Mesenchymal stem cell (in vitro differentiated cells and primary cell): ENCODE results near the gene ACKR3.

Source experiments
- DNase-seq: peaks from one replicate; pipeline ENCODE4 v3.0.0-alpha.2; 2013
- H2AFZ ChIP-seq: one replicate; pipeline ENCODE4 v1.6.1; 2013; ENCODE audit warnings: low read depth, mild to moderate bottlenecking, control low read depth, inconsistent platforms, low read length, moderate library complexity
- H2AK5ac ChIP-seq: 2 replicates; pipeline ENCODE4 v1.6.1; 2013; ENCODE audit warnings: low read length, moderate library complexity, mild to moderate bottlenecking, inconsistent platforms; ENCODE audit not compliant: severe bottlenecking
- H2BK120ac ChIP-seq: one replicate; pipeline ENCODE4 v1.6.1; 2013; ENCODE audit warnings: low read depth, mild to moderate bottlenecking, inconsistent platforms, low read length, moderate library complexity
- H2BK12ac ChIP-seq, 2 experiments: one replicate each; pipeline ENCODE4 v1.6.1; 2013; ENCODE audit warnings: inconsistent platforms in 2 of 2, low read length in 2 of 2, mild to moderate bottlenecking in 2 of 2, moderate library complexity in 2 of 2, control low read depth in 1 of 2
- H2BK15ac ChIP-seq: one replicate; pipeline ENCODE4 v1.6.1; 2013; ENCODE audit warnings: mild to moderate bottlenecking, low read depth, inconsistent platforms; ENCODE audit not compliant: poor library complexity, severe bottlenecking
- H2BK5ac ChIP-seq: 2 replicates; pipeline ENCODE4 v1.6.1; 2013; ENCODE audit warnings: low read depth, mild to moderate bottlenecking, low read length, control low read depth, inconsistent platforms; ENCODE audit not compliant: poor library complexity, severe bottlenecking
- H3K14ac ChIP-seq, 2 experiments: one replicate each; pipeline ENCODE4 v1.6.1; 2013; ENCODE audit warnings: inconsistent platforms in 2 of 2, low read length in 2 of 2, control low read depth in 1 of 2, mild to moderate bottlenecking in 1 of 2, moderate library complexity in 1 of 2
- H3K18ac ChIP-seq, 2 experiments: one replicate each; pipeline ENCODE4 v1.6.1; 2013; ENCODE audit warnings: inconsistent platforms in 2 of 2, low read length in 2 of 2, control low read depth in 1 of 2, low read depth in 1 of 2, mild to moderate bottlenecking in 1 of 2
- H3K23ac ChIP-seq, 2 experiments: one replicate each; pipeline ENCODE4 v1.6.1; 2013; ENCODE audit warnings: inconsistent platforms in 2 of 2, low read length in 2 of 2, mild to moderate bottlenecking in 2 of 2, moderate library complexity in 2 of 2, control low read depth in 1 of 2
- H3K27ac ChIP-seq: 2 replicates; pipeline ENCODE4 v1.5.1; 2013; ENCODE audit warnings: mild to moderate bottlenecking, moderate library complexity, low read length, control low read depth, inconsistent platforms; ENCODE audit not compliant: poor library complexity, severe bottlenecking
- H3K27me3 ChIP-seq, 2 experiments: 2 replicates each; pipeline versions ENCODE4 v1.6.1 to v1.7.0; 2013; ENCODE audit warnings: low read length in 2 of 2, mild to moderate bottlenecking in 2 of 2, moderate library complexity in 2 of 2, control low read depth in 1 of 2, inconsistent platforms in 1 of 2; ENCODE audit not compliant: control insufficient read depth in 1 of 2, insufficient read depth in 1 of 2
- H3K36me3 ChIP-seq, 2 experiments: 2 replicates each; pipeline versions ENCODE4 v1.6.1 to v1.7.0; 2013; ENCODE audit warnings: low read length in 2 of 2, control low read depth in 1 of 2, inconsistent platforms in 1 of 2, low read depth in 1 of 2, mild to moderate bottlenecking in 1 of 2; ENCODE audit not compliant: insufficient read depth in 2 of 2, control insufficient read depth in 1 of 2
- H3K4ac ChIP-seq, 2 experiments: one replicate each; pipeline ENCODE4 v1.6.1; 2013; ENCODE audit warnings: inconsistent platforms in 2 of 2, low read length in 2 of 2, mild to moderate bottlenecking in 2 of 2, moderate library complexity in 2 of 2, control low read depth in 1 of 2, low read depth in 1 of 2
- H3K4me1 ChIP-seq: 2 replicates; pipeline ENCODE4 v1.6.1; 2013; ENCODE audit warnings: low read depth, low read length, control low read depth; ENCODE audit not compliant: control insufficient read depth, insufficient read depth
- H3K4me2 ChIP-seq: 2 replicates; pipeline ENCODE4 v1.6.1; 2013; ENCODE audit warnings: low read length, mild to moderate bottlenecking, inconsistent platforms; ENCODE audit not compliant: poor library complexity, severe bottlenecking
- H3K4me3 ChIP-seq, 2 experiments: 2 replicates each; pipeline versions ENCODE4 v1.5.1 to v1.7.0; 2013; ENCODE audit warnings: low read length in 2 of 2, mild to moderate bottlenecking in 2 of 2, control low read depth in 1 of 2, low read depth in 1 of 2; ENCODE audit not compliant: insufficient read depth in 1 of 2
- H3K79me1 ChIP-seq: replicated peaks from 2 replicates; pipeline ENCODE4 v1.6.1; 2013; ENCODE audit warnings: mild to moderate bottlenecking, control low read depth, low read length, inconsistent platforms; ENCODE audit not compliant: poor library complexity, severe bottlenecking
- H3K9ac ChIP-seq: 2 replicates; pipeline ENCODE4 v1.7.0; 2013; ENCODE audit warnings: mild to moderate bottlenecking, low read length, moderate library complexity
- H3K9me3 ChIP-seq: 2 replicates; pipeline ENCODE4 v1.7.0; 2013; ENCODE audit warnings: mild to moderate bottlenecking, low read length; ENCODE audit not compliant: control insufficient read depth
- H4K8ac ChIP-seq: one replicate; pipeline ENCODE4 v1.6.1; 2013; ENCODE audit warnings: inconsistent platforms, mild to moderate bottlenecking, low read length, moderate library complexity
- H4K91ac ChIP-seq: one replicate; pipeline ENCODE4 v1.6.1; 2013; ENCODE audit warnings: mild to moderate bottlenecking, low read length, inconsistent platforms
- WGBS: methylation state at CpG from one replicate; pipeline ENCODE4 v1.1.7; 2013; ENCODE audit warnings: mixed read lengths; 5-methylcytosine and 5-hydroxymethylcytosine counted together

ACKR3 gene

GRCh38 chr2:236565212-236565611 is 4.4 kb upstream of the ACKR3 start:
- H3K9ac ChIP-seq, result no peak overlapping the region
- no peak overlapping the region for H2AK5ac ChIP-seq
- H4K8ac ChIP-seq, result no peak overlapping the region
- H3K4me3 ChIP-seq, result no peak overlapping the region
- H2BK5ac ChIP-seq, result no peak overlapping the region
- DNase-seq, result no peak
- H2BK12ac ChIP-seq, result no peak overlapping the region
- no peak overlapping the region for H3K4ac ChIP-seq
- H4K91ac ChIP-seq, result no peak overlapping the region
- H2BK120ac ChIP-seq, result no peak overlapping the region
- H3K27ac ChIP-seq, result no peak overlapping the region
- H2BK15ac ChIP-seq, result no peak overlapping the region
- H3K79me1 ChIP-seq, result no peaks in the 10 kb centered on the region
- H3K18ac ChIP-seq, result no peak overlapping the region
- peaks cover 14% of the 10 kb centered on the region for H3K4me1 ChIP-seq
- no peaks in the 10 kb centered on the region for H3K9me3 ChIP-seq
- peaks cover 13 to 54% of the 10 kb centered on the region in 2 experiments for H3K27me3 ChIP-seq
- H3K14ac ChIP-seq, result no peak overlapping the region
- WGBS, result 94% methylated on average over 3 of the region's 3 CpGs
- no peak overlapping the region for H2AFZ ChIP-seq
- H3K23ac ChIP-seq, result no peak overlapping the region
- H3K4me2 ChIP-seq, result no peak overlapping the region
- no peaks in the 10 kb centered on the region for H3K36me3 ChIP-seq

GRCh38 chr2:236565879-236566402 is 3.7 kb upstream of the ACKR3 start:
- H4K8ac ChIP-seq, result no peak overlapping the region
- no peak overlapping the region for H2AK5ac ChIP-seq
- no peaks in the 10 kb centered on the region for H3K9me3 ChIP-seq
- H3K27me3 ChIP-seq, result peaks cover 13 to 61% of the 10 kb centered on the region in 2 experiments
- H2BK15ac ChIP-seq, result no peak overlapping the region
- H2BK12ac ChIP-seq, result no peak overlapping the region
- H3K27ac ChIP-seq, result no peak overlapping the region
- H3K4ac ChIP-seq, result no peak overlapping the region
- H3K79me1 ChIP-seq, result no peaks in the 10 kb centered on the region
- H4K91ac ChIP-seq, result no peak overlapping the region
- no peak overlapping the region for H3K23ac ChIP-seq
- H3K9ac ChIP-seq, result no peak overlapping the region
- no peak overlapping the region for H3K4me2 ChIP-seq
- WGBS, result 88% methylated on average over 17 of the region's 17 CpGs
- no peak overlapping the region for H3K14ac ChIP-seq
- DNase-seq, result no peak
- no peak overlapping the region for H3K4me3 ChIP-seq
- no peak overlapping the region for H2AFZ ChIP-seq
- peak overlapping the region; percentile 43 for H2BK120ac ChIP-seq
- peaks cover 14% of the 10 kb centered on the region for H3K4me1 ChIP-seq
- peak overlapping the region in 1 of 2 experiments; percentile 33 for H3K18ac ChIP-seq
- H2BK5ac ChIP-seq, result no peak overlapping the region
- no peaks in the 10 kb centered on the region for H3K36me3 ChIP-seq

- Histone ChIP-seq H3K9me3 (no peaks in the 10 kb centered on the region), H3K23ac (no peak overlapping the region), H3K79me1 (no peaks in the 10 kb centered on the region), H2AFZ (no peak overlapping the region), H2BK120ac (no peak overlapping the region), H3K27me3 (peaks cover 13 to 67% of the 10 kb centered on the region in 2 experiments), H2BK5ac (no peak overlapping the region), H3K4me1 (peaks cover 14% of the 10 kb centered on the region), H3K14ac (no peak overlapping the region), H3K36me3 (no peaks in the 10 kb centered on the region), H3K9ac (no peak overlapping the region), H2BK12ac (no peak overlapping the region), H3K18ac (no peak overlapping the region), H2AK5ac (no peak overlapping the region), H3K27ac (no peak overlapping the region), H3K4me3 (no peak overlapping the region), H2BK15ac (no peak overlapping the region), H4K91ac (no peak overlapping the region), H4K8ac (no peak overlapping the region), H3K4ac (no peak overlapping the region), H3K4me2 (no peak overlapping the region)
- 93% methylated on average over 6 of the region's 6 CpGs for WGBS
- no peak for DNase-seq
These were observed 3.0 kb upstream of the ACKR3 start for GRCh38 chr2:236566596-236566995.

GRCh38 chr2:236568068-236568921 is 1.3 kb upstream of the ACKR3 start:
- Histone ChIP-seq H2BK15ac (peak overlapping the region; percentile 67), H2BK12ac (peak overlapping the region; percentile 5 to 76), H3K79me1 (no peaks in the 10 kb centered on the region), H2BK120ac (peak overlapping the region; percentile 34), H3K18ac (peak overlapping the region; percentile 74 to 75), H3K9ac (peak overlapping the region; percentile 93), H2AK5ac (no peak overlapping the region), H3K4me2 (peak overlapping the region; percentile 93), H3K4me1 (peaks cover 14% of the 10 kb centered on the region), H3K9me3 (no peaks in the 10 kb centered on the region), H2AFZ (peak overlapping the region; percentile 67), H3K4ac (no peak overlapping the region), H3K14ac (no peak overlapping the region), H3K4me3 (peak overlapping the region; percentile 38 to 93), H3K36me3 (no peaks in the 10 kb centered on the region), H2BK5ac (no peak overlapping the region), H4K91ac (peak overlapping the region; percentile 34), H3K27me3 (peaks cover 13 to 71% of the 10 kb centered on the region in 2 experiments), H3K23ac (no peak overlapping the region), H4K8ac (peak overlapping the region; percentile 89), H3K27ac (no peak overlapping the region)
- 3% methylated on average over 44 of the region's 49 CpGs for WGBS
- peak; percentile 66 for DNase-seq
